Mesendoderm (in vitro differentiated cells): ENCODE results near the gene BORCS5.

Experiments
- DNase-seq: peaks from one replicate; pipeline ENCODE4 v3.0.0; 2013
- H2AK5ac ChIP-seq: 2 replicates; pipeline ENCODE4 v1.6.1; 2013; ENCODE audit warnings: low read length, inconsistent platforms
- H2BK120ac ChIP-seq: 2 replicates; pipeline ENCODE4 v1.6.1; 2013; ENCODE audit warnings: low read depth, mild to moderate bottlenecking, low read length, moderate library complexity, mixed read lengths
- H2BK15ac ChIP-seq: replicated peaks from 2 replicates; pipeline ENCODE4 v1.6.1; 2013; ENCODE audit warnings: low read depth, mild to moderate bottlenecking, moderate library complexity
- H2BK5ac ChIP-seq: 2 replicates; pipeline ENCODE4 v1.6.1; 2013; ENCODE audit warnings: low read length, inconsistent platforms
- H3K18ac ChIP-seq: 2 replicates; pipeline ENCODE4 v1.6.1; 2013; ENCODE audit warnings: mild to moderate bottlenecking, low read length, mixed read lengths
- H3K23ac ChIP-seq: one replicate; pipeline ENCODE4 v1.6.1; 2013; ENCODE audit warnings: low read length
- H3K27ac ChIP-seq: 2 replicates; pipeline ENCODE4 v1.5.1; 2013; ENCODE audit warnings: low read depth, mild to moderate bottlenecking, inconsistent platforms, low read length, moderate library complexity
- H3K27me3 ChIP-seq: 2 replicates; pipeline ENCODE4 v1.6.1; 2013; ENCODE audit warnings: low read length, control low read depth, mild to moderate bottlenecking, inconsistent platforms; ENCODE audit not compliant: insufficient read depth, poor library complexity
- H3K36me3 ChIP-seq: 2 replicates; pipeline ENCODE4 v1.6.1; 2013; ENCODE audit warnings: low read length, inconsistent platforms; ENCODE audit not compliant: control insufficient read depth, insufficient read depth
- H3K4ac ChIP-seq: one replicate; pipeline ENCODE4 v1.6.1; 2013; ENCODE audit warnings: low read depth, mild to moderate bottlenecking, low read length, moderate library complexity
- H3K4me1 ChIP-seq: 2 replicates; pipeline ENCODE4 v1.6.1; 2013; ENCODE audit warnings: low read depth, low read length, inconsistent platforms; ENCODE audit not compliant: control insufficient read depth
- H3K4me2 ChIP-seq: 2 replicates; pipeline ENCODE4 v1.6.1; 2013; ENCODE audit warnings: low read length
- H3K4me3 ChIP-seq: 2 replicates; pipeline ENCODE4 v1.5.1; 2013; ENCODE audit warnings: mild to moderate bottlenecking, low read length
- H3K56ac ChIP-seq: one replicate; pipeline ENCODE4 v1.6.1; 2013; ENCODE audit warnings: low read length
- H3K79me1 ChIP-seq: 2 replicates; pipeline ENCODE4 v1.6.1; 2013; ENCODE audit warnings: low read length, inconsistent platforms
- H3K79me2 ChIP-seq: 2 replicates; pipeline ENCODE4 v1.6.1; 2013; ENCODE audit warnings: mild to moderate bottlenecking, low read length; ENCODE audit not compliant: control insufficient read depth, insufficient read depth
- H3K9ac ChIP-seq: 2 replicates; pipeline ENCODE4 v1.6.1; 2013; ENCODE audit warnings: low read length, inconsistent platforms
- H4K5ac ChIP-seq: one replicate; pipeline ENCODE4 v1.6.1; 2013; ENCODE audit warnings: low read length
- H4K8ac ChIP-seq: one replicate; pipeline ENCODE4 v1.6.1; 2013; ENCODE audit warnings: low read depth, mild to moderate bottlenecking, control low read depth, low read length, moderate library complexity
- WGBS: extraction: QIAGEN DNeasy Blood & Tissue Kit; methylation state at CpG from one replicate; pipeline ENCODE4 v1.1.7; 2013; ENCODE audit warnings: low lambda C conversion rate, missing lambda C conversion rate; ENCODE audit not compliant: insufficient coverage; ENCODE audit errors: extremely low coverage; 5-methylcytosine and 5-hydroxymethylcytosine counted together

The BORCS5 gene

GRCh38 chr12:12432364-12432763 lies 75.5 kb downstream of the BORCS5 start:
- H3K9ac ChIP-seq: no peak overlapping the region
- no peak overlapping the region for H3K4me3 ChIP-seq
- H4K8ac ChIP-seq: no peak overlapping the region
- H3K56ac ChIP-seq: no peak overlapping the region
- H3K27me3 ChIP-seq: no peaks in the 10 kb centered on the region
- no peaks in the 10 kb centered on the region for H3K36me3 ChIP-seq
- H3K23ac ChIP-seq: no peak overlapping the region
- H3K79me2 ChIP-seq: no peaks in the 10 kb centered on the region
- no peak for DNase-seq
- no peak overlapping the region for H3K4me2 ChIP-seq
- H3K79me1 ChIP-seq: no peaks in the 10 kb centered on the region
- no peak overlapping the region for H2BK5ac ChIP-seq
- no peaks in the 10 kb centered on the region for H3K4me1 ChIP-seq
- H3K27ac ChIP-seq: no peak overlapping the region
- H2AK5ac ChIP-seq: no peak overlapping the region
- H4K5ac ChIP-seq: no peak overlapping the region
- no peak overlapping the region for H3K4ac ChIP-seq
- no peak overlapping the region for H3K18ac ChIP-seq
- H2BK15ac ChIP-seq: no peak overlapping the region
- no peak overlapping the region for H2BK120ac ChIP-seq

- Histone ChIP-seq H2BK120ac (no peak overlapping the region), H3K56ac (no peak overlapping the region), H3K9ac (no peak overlapping the region), H3K4ac (no peak overlapping the region), H2AK5ac (no peak overlapping the region), H2BK5ac (no peak overlapping the region), H3K18ac (no peak overlapping the region), H3K79me1 (no peaks in the 10 kb centered on the region), H4K8ac (no peak overlapping the region), H3K4me2 (no peak overlapping the region), H3K23ac (no peak overlapping the region), H3K36me3 (no peaks in the 10 kb centered on the region), H3K27me3 (no peaks in the 10 kb centered on the region), H4K5ac (no peak overlapping the region), H3K27ac (no peak overlapping the region), H2BK15ac (no peak overlapping the region), H3K4me3 (no peak overlapping the region), H3K4me1 (no peaks in the 10 kb centered on the region), H3K79me2 (no peaks in the 10 kb centered on the region)
- DNase-seq: no peak
- no CpG with 5 or more reads among the region's 4 CpGs for WGBS
Measured at GRCh38 chr12:12433203-12433731, 76.4 kb downstream of the BORCS5 start.

GRCh38 chr12:12436831-12437345 lies 80.0 kb downstream of the BORCS5 start:
- H3K27ac ChIP-seq: no peak overlapping the region
- H4K5ac ChIP-seq: no peak overlapping the region
- no peak overlapping the region for H3K4me2 ChIP-seq
- no peak overlapping the region for H2AK5ac ChIP-seq
- H3K56ac ChIP-seq: no peak overlapping the region
- no peaks in the 10 kb centered on the region for H3K36me3 ChIP-seq
- H3K4ac ChIP-seq: no peak overlapping the region
- no peak overlapping the region for H3K4me3 ChIP-seq
- H3K27me3 ChIP-seq: no peaks in the 10 kb centered on the region
- no peak for DNase-seq
- H4K8ac ChIP-seq: no peak overlapping the region
- H2BK5ac ChIP-seq: no peak overlapping the region
- no peaks in the 10 kb centered on the region for H3K79me1 ChIP-seq
- H2BK120ac ChIP-seq: no peak overlapping the region
- no peak overlapping the region for H3K23ac ChIP-seq
- H2BK15ac ChIP-seq: no peak overlapping the region
- H3K9ac ChIP-seq: no peak overlapping the region
- no peak overlapping the region for H3K18ac ChIP-seq
- H3K79me2 ChIP-seq: no peaks in the 10 kb centered on the region
- no peaks in the 10 kb centered on the region for H3K4me1 ChIP-seq
- no CpG with 5 or more reads among the region's 2 CpGs for WGBS

GRCh38 chr12:12439636-12440035 lies 82.8 kb downstream of the BORCS5 start:
- Histone ChIP-seq H3K4me2 (no peak overlapping the region), H2AK5ac (no peak overlapping the region), H3K4me1 (no peaks in the 10 kb centered on the region), H4K8ac (no peak overlapping the region), H3K36me3 (no peaks in the 10 kb centered on the region), H3K27me3 (no peaks in the 10 kb centered on the region), H3K56ac (no peak overlapping the region), H3K9ac (no peak overlapping the region), H2BK120ac (no peak overlapping the region), H4K5ac (no peak overlapping the region), H2BK5ac (no peak overlapping the region), H3K79me1 (no peaks in the 10 kb centered on the region), H3K4ac (no peak overlapping the region), H2BK15ac (no peak overlapping the region), H3K23ac (no peak overlapping the region), H3K79me2 (no peaks in the 10 kb centered on the region), H3K27ac (no peak overlapping the region), H3K18ac (no peak overlapping the region), H3K4me3 (no peak overlapping the region)
- DNase-seq: no peak
- no CpG with 5 or more reads among the region's 6 CpGs for WGBS

GRCh38 chr12:12440784-12441428 lies 84.0 kb downstream of the BORCS5 start:
- H3K79me2 ChIP-seq: no peaks in the 10 kb centered on the region
- DNase-seq: no peak
- WGBS: no CpG with 5 or more reads among the region's 4 CpGs
- H2AK5ac ChIP-seq: no peak overlapping the region
- H4K8ac ChIP-seq: no peak overlapping the region
- no peak overlapping the region for H3K4me2 ChIP-seq
- H3K18ac ChIP-seq: no peak overlapping the region
- H2BK120ac ChIP-seq: no peak overlapping the region
- H3K4me1 ChIP-seq: no peaks in the 10 kb centered on the region
- H3K56ac ChIP-seq: no peak overlapping the region
- H2BK5ac ChIP-seq: no peak overlapping the region
- no peak overlapping the region for H3K4ac ChIP-seq
- no peak overlapping the region for H3K27ac ChIP-seq
- H3K9ac ChIP-seq: no peak overlapping the region
- H2BK15ac ChIP-seq: no peak overlapping the region
- no peak overlapping the region for H4K5ac ChIP-seq
- no peak overlapping the region for H3K4me3 ChIP-seq
- no peaks in the 10 kb centered on the region for H3K79me1 ChIP-seq
- H3K27me3 ChIP-seq: no peaks in the 10 kb centered on the region
- no peak overlapping the region for H3K23ac ChIP-seq
- H3K36me3 ChIP-seq: no peaks in the 10 kb centered on the region

GRCh38 chr12:12441429-12441807 lies 84.5 kb downstream of the BORCS5 start:
- H4K8ac ChIP-seq: no peak overlapping the region

More at GRCh38 chr12:12441429-12441807, 84.5 kb downstream of the BORCS5 start:
- Histone ChIP-seq H3K79me1 (no peaks in the 10 kb centered on the region), H3K4me2 (no peak overlapping the region), H3K4me1 (no peaks in the 10 kb centered on the region), H3K27me3 (no peaks in the 10 kb centered on the region), H4K5ac (no peak overlapping the region), H3K79me2 (no peaks in the 10 kb centered on the region), H3K23ac (no peak overlapping the region), H3K4ac (no peak overlapping the region), H2BK120ac (no peak overlapping the region), H3K9ac (no peak overlapping the region), H2BK15ac (no peak overlapping the region), H3K36me3 (no peaks in the 10 kb centered on the region), H2AK5ac (no peak overlapping the region), H3K18ac (no peak overlapping the region), H3K56ac (no peak overlapping the region), H3K27ac (no peak overlapping the region), H3K4me3 (no peak overlapping the region), H2BK5ac (no peak overlapping the region)
- no CpG with 5 or more reads among the region's 2 CpGs for WGBS
- no peak for DNase-seq
